Medulla oblongata (tissue), 1 donor: Measurements from ENCODE around the gene ATXN7.
A peak's percentile ranks its signal among the peaks of the same experiment; 100 is the strongest.

Experiments used
- DNase-seq: peaks from one replicate; pipeline ENCODE4 v3.0.0-alpha.2; 2015; ENCODE audit errors: extremely low spot score

The ATXN7 gene

GRCh38 chr3:63908081-63908736 is 44.5 kb downstream of the ATXN7 start:
- DNase-seq = no peak

GRCh38 chr3:63908776-63909175 is 45.1 kb downstream of the ATXN7 start:
- no peak for DNase-seq

GRCh38 chr3:63909431-63909830 is 45.8 kb downstream of the ATXN7 start:
- DNase-seq = no peak

- DNase-seq = no peak
Observed at GRCh38 chr3:63910001-63910400, 46.3 kb downstream of the ATXN7 start.

GRCh38 chr3:63910891-63911290 is 47.2 kb downstream of the ATXN7 start:
- DNase-seq = no peak

- DNase-seq = no peak
Observed at GRCh38 chr3:63911509-63911872, 47.8 kb downstream of the ATXN7 start.

- DNase-seq = peak; percentile 84
Observed at GRCh38 chr3:63911873-63912767, 48.5 kb downstream of the ATXN7 start, which contains the start of gene SCAANT1. Gene SCAANT1, minus strand, starts transcription at chr3:63912383.

- peak; percentile 34 for DNase-seq
Observed at GRCh38 chr3:63912768-63913588, 49.3 kb downstream of the ATXN7 start.

- no peak for DNase-seq
Observed at GRCh38 chr3:63914312-63914711, 50.6 kb downstream of the ATXN7 start.

- DNase-seq = no peak
Observed at GRCh38 chr3:63918321-63918720, 54.7 kb downstream of the ATXN7 start.

- DNase-seq = no peak
Observed at GRCh38 chr3:63920001-63920400, 56.3 kb downstream of the ATXN7 start.

GRCh38 chr3:63921741-63922482 is 58.2 kb downstream of the ATXN7 start:
- DNase-seq = peak; percentile 73

- DNase-seq = no peak
Observed at GRCh38 chr3:63922491-63923199, 59.0 kb downstream of the ATXN7 start.

- no peak for DNase-seq
Observed at GRCh38 chr3:63926309-63926708, 62.6 kb downstream of the ATXN7 start.

GRCh38 chr3:63927422-63928280 is 64.0 kb downstream of the ATXN7 start:
- DNase-seq = peak; percentile 71

GRCh38 chr3:63931290-63931689 is 67.6 kb downstream of the ATXN7 start:
- DNase-seq = no peak

- no peak for DNase-seq
Observed at GRCh38 chr3:63932509-63933212, 69.0 kb downstream of the ATXN7 start.

- no peak for DNase-seq
Observed at GRCh38 chr3:63933459-63933858, 69.8 kb downstream of the ATXN7 start.
